Activated naive CD8-positive, alpha-beta T cell treated with anti-CD3 and anti-CD28 coated beads, Interleukin-2, amount 50 U/mL, for 24 hours (primary cell): ENCODE results near the gene STAT1.

ENCODE experiments used
- ATAC-seq: fragments of 150-1000 bp; cut with Tn5 transposase; one replicate; pipeline ENCODE4 v1.10.0; 2021
- DNase-seq: peaks from one replicate; pipeline ENCODE4 v3.0.0; 2021
- H3K27ac Mint-ChIP-seq: one replicate; pipeline ENCODE4 v1.8.0; 2021; ENCODE audit warnings: mild to moderate bottlenecking, mixed read lengths
- H3K27me3 Mint-ChIP-seq: one replicate; pipeline ENCODE4 v1.8.0; 2021; ENCODE audit warnings: mixed read lengths
- H3K36me3 Mint-ChIP-seq: one replicate; pipeline ENCODE4 v1.8.0; 2021; ENCODE audit warnings: low read depth, mixed read lengths
- H3K4me1 Mint-ChIP-seq: one replicate; pipeline ENCODE4 v1.8.0; 2021; ENCODE audit warnings: mixed read lengths
- H3K4me3 Mint-ChIP-seq: one replicate; pipeline ENCODE4 v1.8.0; 2021; ENCODE audit warnings: mild to moderate bottlenecking, moderate library complexity, mixed read lengths
- H3K9me3 Mint-ChIP-seq: one replicate; pipeline ENCODE4 v1.8.0; 2021; ENCODE audit warnings: mixed read lengths

The STAT1 gene

DNA sequence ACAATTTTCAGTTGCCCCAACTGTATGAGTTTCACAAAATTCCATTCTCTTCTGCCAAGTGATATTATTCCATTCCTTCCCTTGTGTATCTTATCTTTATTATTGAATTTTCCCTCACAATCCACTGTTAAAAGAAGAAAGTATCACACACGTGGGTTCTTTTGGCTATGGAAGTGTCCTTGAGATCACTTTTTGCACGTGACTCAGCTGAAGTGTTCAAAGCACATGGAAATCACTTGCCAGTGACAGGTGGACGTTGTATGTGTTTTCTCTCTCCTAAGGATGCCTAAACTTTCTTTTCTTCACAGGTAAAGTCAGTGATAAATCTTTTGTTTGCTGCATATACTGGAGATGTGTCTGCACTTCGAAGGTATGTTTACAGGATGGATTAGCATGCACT, 60.7 kb downstream of the STAT1 start:
- DNase-seq (no peak), ATAC-seq (no peak)
- no peaks in the 10 kb centered on the region for H3K27me3 Mint-ChIP-seq
- H3K27ac Mint-ChIP-seq: no peak overlapping the region
- H3K36me3 Mint-ChIP-seq: peaks cover 17% of the 10 kb centered on the region
- no peak overlapping the region for H3K4me3 Mint-ChIP-seq
- H3K9me3 Mint-ChIP-seq: peaks cover 4% of the 10 kb centered on the region
- peaks cover 5% of the 10 kb centered on the region for H3K4me1 Mint-ChIP-seq

- Mint-ChIP-seq H3K36me3 (peaks cover 3% of the 10 kb centered on the region), H3K27me3 (no peaks in the 10 kb centered on the region), H3K9me3 (no peaks in the 10 kb centered on the region), H3K4me1 (peaks cover 10% of the 10 kb centered on the region), H3K4me3 (no peak overlapping the region), H3K27ac (no peak overlapping the region)
- no peak for DNase-seq
- ATAC-seq: no peak
Observed at GRCh38 chr2:190950566-190950991, 63.4 kb downstream of the STAT1 start.

- no peak overlapping the region for H3K27ac Mint-ChIP-seq
- peaks cover 10% of the 10 kb centered on the region for H3K4me1 Mint-ChIP-seq
- no peaks in the 10 kb centered on the region for H3K36me3 Mint-ChIP-seq
- H3K9me3 Mint-ChIP-seq: no peaks in the 10 kb centered on the region
- DNase-seq: peak; percentile 20
- peak; percentile 65 for ATAC-seq
- H3K4me3 Mint-ChIP-seq: no peak overlapping the region
- H3K27me3 Mint-ChIP-seq: no peaks in the 10 kb centered on the region
Observed at GRCh38 chr2:190948671-190949070, 65.3 kb downstream of the STAT1 start.

- H3K4me3 Mint-ChIP-seq: no peak overlapping the region
- H3K27ac Mint-ChIP-seq: peak overlapping the region; percentile 50
- peak; percentile 72 for ATAC-seq
Observed at GRCh38 chr2:190947711-190948251, 66.2 kb downstream of the STAT1 start.

GRCh38 chr2:190947141-190947540, 66.8 kb downstream of the STAT1 start:
- Mint-ChIP-seq H3K36me3 (no peaks in the 10 kb centered on the region), H3K4me1 (peaks cover 8% of the 10 kb centered on the region), H3K27me3 (no peaks in the 10 kb centered on the region), H3K4me3 (no peak overlapping the region), H3K27ac (peak overlapping the region; percentile 7), H3K9me3 (no peaks in the 10 kb centered on the region)
- DNase-seq (no peak), ATAC-seq (no peak)

More at GRCh38 chr2:190947711-190948251, 66.2 kb downstream of the STAT1 start:
- Mint-ChIP-seq H3K27me3 (no peaks in the 10 kb centered on the region), H3K36me3 (no peaks in the 10 kb centered on the region), H3K4me1 (peaks cover 10% of the 10 kb centered on the region), H3K9me3 (no peaks in the 10 kb centered on the region)
- DNase-seq: no peak

DNA sequence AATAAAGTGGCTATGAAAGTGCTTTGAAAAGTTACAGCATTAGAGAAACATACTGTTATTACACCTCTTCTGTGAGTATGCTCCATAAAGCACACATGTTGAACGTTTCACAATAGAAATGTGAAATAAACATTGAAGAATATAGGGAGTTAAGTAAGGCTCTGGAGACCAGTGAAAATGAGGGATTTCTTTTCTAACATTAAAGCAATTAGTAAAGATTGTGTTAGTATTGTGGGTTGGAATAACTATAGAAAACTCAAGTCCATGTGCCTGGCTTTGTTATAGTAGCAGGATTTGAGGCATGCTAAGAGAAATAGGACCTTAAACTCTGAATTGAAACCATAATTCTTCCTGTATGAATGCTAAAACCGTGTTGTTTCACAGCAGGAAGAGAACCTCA, 70.3 kb downstream of the STAT1 start:
- Mint-ChIP-seq H3K27ac (no peak overlapping the region), H3K36me3 (no peaks in the 10 kb centered on the region), H3K4me1 (peaks cover 8% of the 10 kb centered on the region), H3K27me3 (no peaks in the 10 kb centered on the region), H3K9me3 (no peaks in the 10 kb centered on the region), H3K4me3 (no peak overlapping the region)
- DNase-seq (no peak), ATAC-seq (no peak)

- Mint-ChIP-seq H3K4me1 (peaks cover 11% of the 10 kb centered on the region), H3K9me3 (no peaks in the 10 kb centered on the region), H3K4me3 (no peak overlapping the region), H3K27me3 (no peaks in the 10 kb centered on the region), H3K36me3 (no peaks in the 10 kb centered on the region), H3K27ac (no peak overlapping the region)
- ATAC-seq (no peak), DNase-seq (no peak)
Observed at GRCh38 chr2:190942697-190943096, 71.3 kb downstream of the STAT1 start.

DNA sequence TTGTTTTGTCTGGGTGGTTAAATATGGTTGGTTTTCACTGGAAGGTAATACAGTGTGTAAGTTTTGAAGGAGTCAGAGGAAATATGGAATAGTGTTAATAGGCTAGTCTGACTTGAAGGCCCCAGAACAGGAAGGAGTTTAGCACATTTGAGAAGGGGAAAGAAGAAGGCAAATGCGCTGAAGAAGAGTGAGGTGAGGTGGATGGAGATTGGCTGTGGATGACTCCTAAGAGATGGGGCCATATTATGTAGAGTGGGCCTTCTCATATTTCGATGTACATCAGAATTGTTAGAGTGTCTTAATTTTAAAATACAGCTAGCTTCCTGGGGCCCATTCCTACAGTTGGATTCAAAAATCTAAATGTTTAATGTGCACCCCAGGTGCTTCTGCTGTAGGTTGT, 72.4 kb downstream of the STAT1 start:
- Mint-ChIP-seq H3K4me1 (peaks cover 12% of the 10 kb centered on the region), H3K9me3 (no peaks in the 10 kb centered on the region), H3K27ac (no peak overlapping the region), H3K27me3 (no peaks in the 10 kb centered on the region), H3K4me3 (no peak overlapping the region), H3K36me3 (peaks cover 3% of the 10 kb centered on the region)
- ATAC-seq (peak; percentile 43), DNase-seq (no peak)

- Mint-ChIP-seq H3K4me3 (no peak overlapping the region), H3K4me1 (peaks cover 7% of the 10 kb centered on the region), H3K36me3 (peaks cover 4% of the 10 kb centered on the region), H3K27ac (no peak overlapping the region), H3K9me3 (no peaks in the 10 kb centered on the region), H3K27me3 (no peaks in the 10 kb centered on the region)
- no peak for ATAC-seq
- no peak for DNase-seq
Observed at GRCh38 chr2:190940454-190940853, 73.5 kb downstream of the STAT1 start.

DNA sequence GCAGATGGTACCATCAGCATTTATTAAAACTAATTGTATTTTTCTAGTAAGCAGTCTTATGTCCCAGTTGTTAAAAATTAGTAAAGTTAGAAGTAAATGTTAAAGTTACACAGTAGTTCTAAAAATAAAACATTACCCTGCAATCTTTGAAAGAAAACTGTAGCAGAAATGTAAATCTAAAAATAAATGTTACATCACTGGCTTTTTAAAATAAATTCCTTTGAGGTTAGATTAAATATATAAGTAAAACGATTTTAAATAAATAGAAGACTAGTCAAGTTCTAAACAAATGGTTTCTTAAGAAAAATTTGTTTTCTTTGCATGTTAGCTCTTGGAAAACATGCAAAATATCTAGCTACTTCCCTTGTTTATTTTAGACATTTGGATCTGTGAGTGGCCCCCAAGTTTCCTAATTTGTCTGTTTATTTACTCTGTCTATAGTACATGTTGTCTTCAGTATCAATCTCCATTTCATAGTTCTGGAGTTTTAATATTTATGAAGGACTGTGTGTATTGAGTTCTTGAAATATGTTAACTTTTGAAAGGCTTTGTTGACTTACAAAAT, 75.1 kb downstream of the STAT1 start:
- Mint-ChIP-seq H3K27ac (no peak overlapping the region), H3K9me3 (no peaks in the 10 kb centered on the region), H3K36me3 (peaks cover 11% of the 10 kb centered on the region), H3K4me1 (peaks cover 10% of the 10 kb centered on the region), H3K4me3 (no peak overlapping the region), H3K27me3 (no peaks in the 10 kb centered on the region)
- ATAC-seq (no peak), DNase-seq (no peak)

DNA sequence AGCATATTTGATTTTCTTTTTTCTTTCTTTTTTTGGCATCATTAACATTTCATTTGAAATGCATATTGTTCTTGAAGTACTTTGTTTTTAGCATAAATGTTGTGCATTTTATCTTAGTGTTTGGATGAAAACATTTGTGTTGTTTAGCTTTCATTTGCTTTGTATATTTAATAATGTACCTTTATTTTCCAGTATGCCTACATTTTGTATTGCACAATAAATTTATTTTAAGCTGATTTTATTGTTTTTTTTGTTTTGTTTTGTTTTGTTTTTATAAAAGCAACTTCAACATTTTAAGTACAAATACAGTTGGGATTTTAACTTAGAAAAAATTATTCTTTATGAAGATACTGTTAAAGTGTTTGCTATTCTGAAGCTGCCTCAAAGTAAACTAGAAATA, 78.9 kb downstream of the STAT1 start:
- H3K9me3 Mint-ChIP-seq: no peaks in the 10 kb centered on the region
- no peaks in the 10 kb centered on the region for H3K27me3 Mint-ChIP-seq
- no peak overlapping the region for H3K4me3 Mint-ChIP-seq
- ATAC-seq (no peak), DNase-seq (no peak)
- H3K4me1 Mint-ChIP-seq: peaks cover 22% of the 10 kb centered on the region
- peaks cover 37% of the 10 kb centered on the region for H3K36me3 Mint-ChIP-seq
- H3K27ac Mint-ChIP-seq: no peak overlapping the region

- no peaks in the 10 kb centered on the region for H3K9me3 Mint-ChIP-seq
- no peak for ATAC-seq
- H3K4me3 Mint-ChIP-seq: no peak overlapping the region
- DNase-seq: no peak
- H3K27ac Mint-ChIP-seq: no peak overlapping the region
- H3K4me1 Mint-ChIP-seq: peaks cover 19% of the 10 kb centered on the region
- H3K36me3 Mint-ChIP-seq: peaks cover 46% of the 10 kb centered on the region
- no peaks in the 10 kb centered on the region for H3K27me3 Mint-ChIP-seq
Observed at GRCh38 chr2:190933361-190933760, 80.6 kb downstream of the STAT1 start.

GRCh38 chr2:190932514-190932913, 81.5 kb downstream of the STAT1 start:
- no peak overlapping the region for H3K4me3 Mint-ChIP-seq
- peaks cover 19% of the 10 kb centered on the region for H3K4me1 Mint-ChIP-seq
- no peak for ATAC-seq
- no peaks in the 10 kb centered on the region for H3K9me3 Mint-ChIP-seq
- no peak for DNase-seq
- no peaks in the 10 kb centered on the region for H3K27me3 Mint-ChIP-seq
- H3K27ac Mint-ChIP-seq: peak overlapping the region; percentile 76
- peaks cover 50% of the 10 kb centered on the region for H3K36me3 Mint-ChIP-seq

DNA sequence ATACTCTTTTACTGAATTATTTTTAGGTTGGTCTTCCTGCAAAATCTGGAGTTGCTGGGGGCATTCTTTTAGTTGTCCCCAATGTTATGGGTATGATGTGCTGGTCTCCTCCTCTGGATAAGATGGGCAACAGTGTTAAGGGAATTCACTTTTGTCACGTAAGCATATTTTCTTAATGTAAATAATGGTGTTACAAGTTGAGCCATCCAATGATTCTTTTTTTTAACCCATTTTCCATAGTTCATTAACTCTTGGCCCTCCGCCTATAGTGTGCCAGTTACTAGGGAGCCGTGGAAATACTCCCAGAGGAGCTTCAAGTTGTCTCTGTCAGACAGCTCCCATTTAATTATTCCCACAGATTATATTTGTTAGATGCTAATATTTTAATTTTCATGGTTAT, 83.6 kb downstream of the STAT1 start:
- Mint-ChIP-seq H3K4me1 (peaks cover 16% of the 10 kb centered on the region), H3K9me3 (no peaks in the 10 kb centered on the region), H3K27ac (peak overlapping the region; percentile 54), H3K27me3 (no peaks in the 10 kb centered on the region), H3K36me3 (peaks cover 57% of the 10 kb centered on the region), H3K4me3 (no peak overlapping the region)
- ATAC-seq (no peak), DNase-seq (no peak)

GRCh38 chr2:190929919-190930318, 84.1 kb downstream of the STAT1 start:
- peaks cover 58% of the 10 kb centered on the region for H3K36me3 Mint-ChIP-seq
- H3K27ac Mint-ChIP-seq: peak overlapping the region; percentile 54
- no peak overlapping the region for H3K4me3 Mint-ChIP-seq
- H3K4me1 Mint-ChIP-seq: peaks cover 16% of the 10 kb centered on the region
- no peaks in the 10 kb centered on the region for H3K27me3 Mint-ChIP-seq
- no peaks in the 10 kb centered on the region for H3K9me3 Mint-ChIP-seq
- no peak for DNase-seq
- ATAC-seq: no peak

DNA sequence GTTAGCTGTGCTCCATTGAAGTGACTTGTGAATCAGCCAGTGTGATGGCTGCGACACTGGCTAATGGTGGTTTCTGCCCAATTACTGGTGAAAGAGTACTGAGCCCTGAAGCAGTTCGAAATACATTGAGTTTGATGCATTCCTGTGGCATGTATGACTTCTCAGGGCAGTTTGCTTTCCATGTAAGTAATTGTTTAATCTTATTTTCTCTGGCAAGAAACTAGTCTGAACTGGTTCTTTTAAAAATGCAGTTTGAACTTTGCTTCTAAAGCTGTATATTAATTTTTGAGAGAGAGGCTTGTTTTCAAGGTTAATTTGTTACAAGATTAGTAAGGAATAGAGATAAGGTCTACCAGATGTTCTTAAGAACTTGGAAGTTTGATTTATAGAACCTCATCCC, 86.7 kb downstream of the STAT1 start:
- H3K27me3 Mint-ChIP-seq: no peaks in the 10 kb centered on the region
- H3K9me3 Mint-ChIP-seq: no peaks in the 10 kb centered on the region
- no peak overlapping the region for H3K4me3 Mint-ChIP-seq
- peaks cover 5% of the 10 kb centered on the region for H3K4me1 Mint-ChIP-seq
- no peak overlapping the region for H3K27ac Mint-ChIP-seq
- H3K36me3 Mint-ChIP-seq: peaks cover 66% of the 10 kb centered on the region
- no peak for ATAC-seq
- no peak for DNase-seq
